WI38 (cell line): Measurements from ENCODE around the gene ARR3.
"Not testable (repeated sequence)": the region's sequence is repeated elsewhere in the genome, so short reads cannot be mapped to it uniquely, and the experiment has no call there.

Source experiments
- H3K4me3 ChIP-seq: 2 replicates; pipeline ENCODE4 v1.5.1; 2011; ENCODE audit warnings: low read depth, mild to moderate bottlenecking, control low read depth, low read length
- TF ChIP-seq, protein P1 (sequence below): IDR thresholded peaks from 2 replicates; pipeline ENCODE4 v1.5.1; 2012; ENCODE audit warnings: low read depth, mild to moderate bottlenecking, control low read depth, low read length

ARR3 gene

GRCh38 chrX:70255452-70255851, 12.7 kb upstream of the ARR3 start:
- TF ChIP-seq, protein P1, sequence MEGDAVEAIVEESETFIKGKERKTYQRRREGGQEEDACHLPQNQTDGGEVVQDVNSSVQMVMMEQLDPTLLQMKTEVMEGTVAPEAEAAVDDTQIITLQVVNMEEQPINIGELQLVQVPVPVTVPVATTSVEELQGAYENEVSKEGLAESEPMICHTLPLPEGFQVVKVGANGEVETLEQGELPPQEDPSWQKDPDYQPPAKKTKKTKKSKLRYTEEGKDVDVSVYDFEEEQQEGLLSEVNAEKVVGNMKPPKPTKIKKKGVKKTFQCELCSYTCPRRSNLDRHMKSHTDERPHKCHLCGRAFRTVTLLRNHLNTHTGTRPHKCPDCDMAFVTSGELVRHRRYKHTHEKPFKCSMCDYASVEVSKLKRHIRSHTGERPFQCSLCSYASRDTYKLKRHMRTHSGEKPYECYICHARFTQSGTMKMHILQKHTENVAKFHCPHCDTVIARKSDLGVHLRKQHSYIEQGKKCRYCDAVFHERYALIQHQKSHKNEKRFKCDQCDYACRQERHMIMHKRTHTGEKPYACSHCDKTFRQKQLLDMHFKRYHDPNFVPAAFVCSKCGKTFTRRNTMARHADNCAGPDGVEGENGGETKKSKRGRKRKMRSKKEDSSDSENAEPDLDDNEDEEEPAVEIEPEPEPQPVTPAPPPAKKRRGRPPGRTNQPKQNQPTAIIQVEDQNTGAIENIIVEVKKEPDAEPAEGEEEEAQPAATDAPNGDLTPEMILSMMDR = no peak

DNA sequence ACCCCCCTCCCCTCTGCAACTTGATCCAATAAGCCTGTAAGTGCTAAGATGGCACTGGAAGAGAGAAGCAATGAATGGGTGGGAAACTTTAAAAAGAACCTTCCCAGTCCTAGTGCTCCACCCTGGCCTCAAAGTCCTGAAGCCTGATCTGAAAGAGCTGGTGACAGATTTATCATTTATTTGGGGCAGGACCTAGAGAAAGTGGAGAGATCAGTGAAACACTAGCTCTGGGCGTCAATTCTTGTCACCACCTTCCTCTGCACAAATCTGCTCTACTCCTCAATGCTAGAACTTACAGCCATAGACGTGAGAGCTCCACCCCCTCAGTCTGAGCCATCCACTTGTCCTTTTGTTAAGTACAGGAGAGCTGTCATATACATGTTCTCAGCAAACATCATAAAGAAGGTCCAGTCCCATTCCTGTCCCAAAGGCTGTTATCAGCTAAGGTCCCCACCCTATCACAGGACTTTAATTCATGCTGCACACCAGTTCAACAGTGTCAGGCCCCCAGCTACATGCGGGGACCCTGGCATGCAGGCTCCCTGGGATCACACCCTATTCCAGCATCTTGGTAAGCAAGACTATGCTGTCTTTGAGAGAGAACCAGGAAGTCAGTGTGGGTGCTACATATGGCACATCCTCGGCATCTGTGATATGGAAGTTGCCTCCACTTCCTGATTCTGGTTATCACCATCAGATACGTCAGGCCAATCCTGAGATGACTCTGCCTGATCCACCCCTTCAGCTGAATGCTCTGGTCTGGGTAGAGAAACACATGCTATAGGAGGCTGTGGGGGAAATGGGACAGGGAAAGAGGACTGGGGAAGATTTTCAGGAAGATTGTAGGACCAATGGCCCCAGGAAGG, 10.5 kb upstream of the ARR3 start:
- no peak overlapping the region for H3K4me3 ChIP-seq
- TF ChIP-seq, protein P1 = no peak

More at GRCh38 chrX:70255452-70255851, 12.7 kb upstream of the ARR3 start:
- no peak overlapping the region for H3K4me3 ChIP-seq

DNA sequence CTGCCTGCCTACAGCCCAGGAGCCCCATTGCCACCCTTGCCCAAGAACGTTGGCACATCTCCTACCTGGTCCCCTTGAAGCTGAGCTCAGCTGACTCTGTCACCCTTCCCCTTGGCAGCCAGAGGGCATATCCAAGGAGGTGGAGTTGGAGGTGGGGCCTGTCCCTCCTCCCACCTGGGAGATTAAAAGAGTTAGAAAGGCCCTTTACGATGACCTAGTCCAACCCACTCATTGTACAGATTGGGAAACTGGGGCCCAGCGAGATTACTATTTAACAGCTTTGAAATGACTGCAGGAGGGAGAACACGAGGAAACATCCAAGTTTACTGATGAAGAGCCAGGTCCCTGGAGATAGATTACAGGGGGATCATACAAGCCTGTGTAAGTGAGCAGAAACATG, 8.0 kb upstream of the ARR3 start, which contains the start of gene P2RY4:
Gene P2RY4, minus strand, starts transcription at position 101 of the 400 bp plus-strand sequence. CDS start 580 bp downstream, outside the sequence.
- H3K4me3 ChIP-seq = no peak within 1 kb of the TSS
- TF ChIP-seq, protein P1 = no peak

- H3K4me3 ChIP-seq = no peak overlapping the region
- TF ChIP-seq, protein P1 = peak; percentile 70
These were observed 5.1 kb upstream of the ARR3 start for GRCh38 chrX:70262952-70263567.

GRCh38 chrX:70264784-70265183, 3.4 kb upstream of the ARR3 start:
- TF ChIP-seq, protein P1 = no peak

GRCh38 chrX:70274029-70274428, 5.9 kb downstream of the ARR3 start:
- H3K4me3 ChIP-seq = not testable (repeated sequence)

More at GRCh38 chrX:70264784-70265183, 3.4 kb upstream of the ARR3 start:
- H3K4me3 ChIP-seq = no peak overlapping the region

DNA sequence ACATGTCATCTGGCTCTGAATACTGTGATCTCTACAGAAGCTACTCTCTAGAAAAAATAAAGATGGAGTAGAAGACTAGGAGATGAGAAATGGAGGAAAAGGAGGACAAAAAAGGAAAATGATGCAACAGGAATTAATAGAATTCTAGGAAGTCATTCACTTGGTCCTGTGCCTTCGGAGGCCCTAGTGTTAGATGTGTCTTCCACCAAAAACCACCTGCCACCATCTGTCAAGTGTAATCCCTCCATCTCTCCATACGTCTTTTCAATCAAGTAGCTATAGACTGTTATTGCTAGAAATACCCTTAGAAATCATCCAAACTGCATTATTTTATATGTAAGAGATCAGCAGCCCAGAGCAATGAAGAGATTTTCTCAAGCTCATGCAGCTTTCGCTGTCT, 10.9 kb downstream of the ARR3 start:
- no peak overlapping the region for H3K4me3 ChIP-seq
- TF ChIP-seq, protein P1 = no peak
